HFF-Myc (cell line): ENCODE results near the gene CFAP92.
A peak's percentile ranks its signal among the peaks of the same experiment; 100 is the strongest.

Experiments
- DNase-seq: peaks from one replicate; pipeline ENCODE4 v3.0.0-alpha.2; 2011; ENCODE audit warnings: low read depth; ENCODE audit errors: extremely low read depth
- H3K4me3 ChIP-seq: replicated peaks from 2 replicates; pipeline ENCODE4 v1.5.1; 2011; ENCODE audit warnings: low read depth, mild to moderate bottlenecking, control low read depth, low read length
- TF ChIP-seq, protein P1 (sequence below): IDR thresholded peaks from 2 replicates; pipeline ENCODE4 v1.5.1; 2012; ENCODE audit warnings: mild to moderate bottlenecking, low read depth, low read length, control low read depth; ENCODE audit errors: missing control alignments

Gene CFAP92

GRCh38 chr3:129001806-129002572 is 8.1 kb upstream of the CFAP92 start:
- TF ChIP-seq, protein P1, sequence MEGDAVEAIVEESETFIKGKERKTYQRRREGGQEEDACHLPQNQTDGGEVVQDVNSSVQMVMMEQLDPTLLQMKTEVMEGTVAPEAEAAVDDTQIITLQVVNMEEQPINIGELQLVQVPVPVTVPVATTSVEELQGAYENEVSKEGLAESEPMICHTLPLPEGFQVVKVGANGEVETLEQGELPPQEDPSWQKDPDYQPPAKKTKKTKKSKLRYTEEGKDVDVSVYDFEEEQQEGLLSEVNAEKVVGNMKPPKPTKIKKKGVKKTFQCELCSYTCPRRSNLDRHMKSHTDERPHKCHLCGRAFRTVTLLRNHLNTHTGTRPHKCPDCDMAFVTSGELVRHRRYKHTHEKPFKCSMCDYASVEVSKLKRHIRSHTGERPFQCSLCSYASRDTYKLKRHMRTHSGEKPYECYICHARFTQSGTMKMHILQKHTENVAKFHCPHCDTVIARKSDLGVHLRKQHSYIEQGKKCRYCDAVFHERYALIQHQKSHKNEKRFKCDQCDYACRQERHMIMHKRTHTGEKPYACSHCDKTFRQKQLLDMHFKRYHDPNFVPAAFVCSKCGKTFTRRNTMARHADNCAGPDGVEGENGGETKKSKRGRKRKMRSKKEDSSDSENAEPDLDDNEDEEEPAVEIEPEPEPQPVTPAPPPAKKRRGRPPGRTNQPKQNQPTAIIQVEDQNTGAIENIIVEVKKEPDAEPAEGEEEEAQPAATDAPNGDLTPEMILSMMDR = no peak
- no peak for DNase-seq
- peak overlapping the region; percentile 39 for H3K4me3 ChIP-seq

DNA sequence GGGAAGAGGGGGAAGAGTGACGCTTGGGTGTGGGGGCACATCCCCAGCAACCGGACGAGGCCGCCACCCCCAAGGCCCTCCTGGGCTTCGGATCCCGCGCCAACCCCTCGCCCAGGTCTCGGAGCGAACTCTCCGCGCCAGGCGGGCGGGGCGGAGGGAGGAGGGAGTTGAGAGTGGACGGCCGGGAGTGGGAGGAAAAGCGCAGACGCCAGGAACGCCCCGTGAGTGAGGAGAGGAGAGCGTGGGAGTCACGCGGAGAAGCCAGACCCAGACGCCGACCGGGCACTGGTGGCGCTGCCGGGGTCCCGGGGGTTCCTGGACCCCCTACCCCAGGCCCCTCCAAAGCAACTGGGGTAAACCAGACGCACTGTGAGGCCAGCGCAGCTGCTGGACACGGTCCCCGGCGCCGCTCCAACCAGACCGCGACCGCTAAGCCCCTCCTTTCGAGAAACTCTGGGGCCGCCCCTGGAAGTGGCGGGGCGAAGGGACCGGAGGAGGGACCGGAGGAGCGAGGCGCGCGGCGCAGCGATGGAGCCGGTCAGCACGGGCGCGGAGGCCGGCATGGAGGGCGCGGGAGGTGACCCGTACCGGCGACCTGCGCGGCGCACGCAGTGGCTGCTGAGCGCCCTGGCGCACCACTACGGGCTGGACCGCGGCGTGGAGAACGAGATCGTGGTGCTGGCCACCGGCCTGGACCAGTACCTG is 7.4 kb upstream of the CFAP92 start, which contains the start of gene EFCC1:
TSS of gene EFCC1 (plus strand) at position 204 of the 705 bp plus-strand sequence. CDS start at position 529, 325 bp downstream.
- no peak for DNase-seq
- peak within 1 kb of the TSS; percentile 39 for H3K4me3 ChIP-seq
- TF ChIP-seq, protein P1 = no peak

DNA sequence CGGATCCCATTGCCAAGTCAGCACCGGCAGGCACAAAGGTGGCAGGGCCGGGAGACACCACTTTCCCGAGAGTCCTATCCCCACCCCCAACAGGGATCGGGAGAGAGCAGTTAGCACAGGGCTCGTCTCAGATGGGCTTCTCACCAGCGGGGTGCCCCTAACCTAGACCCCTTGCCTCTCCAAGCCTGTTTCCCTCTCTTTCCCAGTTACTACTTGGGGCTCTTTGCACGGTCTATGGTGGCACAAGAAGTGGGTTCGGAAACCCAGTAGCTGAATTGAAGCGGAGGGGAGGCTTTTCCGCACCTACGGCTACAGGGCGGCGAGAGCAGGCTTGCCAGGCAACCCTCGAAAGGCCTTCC is 6.8 kb upstream of the CFAP92 start:
- peak overlapping the region; percentile 39 for H3K4me3 ChIP-seq
- DNase-seq = no peak
- TF ChIP-seq, protein P1 = no peak

DNA sequence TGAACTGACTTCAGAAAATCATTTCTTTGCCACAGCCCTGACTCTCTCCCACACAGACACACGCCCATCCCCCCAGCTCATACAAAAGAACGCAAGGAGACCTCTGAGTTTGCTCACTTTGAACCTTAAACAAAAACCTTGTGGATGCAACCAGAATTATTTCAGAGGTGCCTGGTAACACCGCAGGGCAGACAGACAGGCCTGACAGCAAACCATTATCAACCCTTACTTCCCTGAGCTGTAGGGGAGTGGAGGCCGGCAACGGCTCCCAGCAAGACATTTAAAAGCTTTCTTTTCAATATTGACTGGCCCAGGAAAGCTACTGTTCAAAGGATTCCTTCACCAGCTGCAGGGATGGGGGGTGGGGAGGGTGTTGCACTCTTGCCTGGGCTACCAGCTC is 5.2 kb upstream of the CFAP92 start:
- TF ChIP-seq, protein P1 = no peak
- H3K4me3 ChIP-seq = no peak overlapping the region
- no peak for DNase-seq

- no peak overlapping the region for H3K4me3 ChIP-seq
- TF ChIP-seq, protein P1 = no peak
- DNase-seq = no peak
Observed at GRCh38 chr3:128998561-128998960, 4.7 kb upstream of the CFAP92 start.

- H3K4me3 ChIP-seq = no peak overlapping the region
- TF ChIP-seq, protein P1 = no peak
- no peak for DNase-seq
Observed at GRCh38 chr3:128997486-128998133, 3.7 kb upstream of the CFAP92 start.
